Endodermal cell (in vitro differentiated cells): ENCODE measurements around the gene CNOT4. TPM values are rescaled to one million over a fixed set of nuclear protein-coding genes. Genes with fewer than 3 reads are reported as not detected.

Experiments
- DNase-seq: peaks from one replicate; pipeline ENCODE4 v3.0.0-alpha.2; 2017
- H3K27ac ChIP-seq: 2 replicates; pipeline ENCODE4 v1.5.1; 2013; ENCODE audit warnings: mild to moderate bottlenecking, low read depth, low read length, moderate library complexity
- H3K27me3 ChIP-seq: 2 replicates; pipeline ENCODE4 v1.6.1; 2013; ENCODE audit warnings: mild to moderate bottlenecking, low read length, moderate library complexity; ENCODE audit not compliant: insufficient read depth, control insufficient read depth, poor library complexity, severe bottlenecking
- H3K36me3 ChIP-seq: 2 replicates; pipeline ENCODE4 v1.7.0; 2013; ENCODE audit warnings: mild to moderate bottlenecking, low read length, moderate library complexity; ENCODE audit not compliant: control insufficient read depth, insufficient read depth
- H3K4me1 ChIP-seq: one replicate; pipeline ENCODE4 v1.7.0; 2013; ENCODE audit warnings: low read length; ENCODE audit not compliant: control insufficient read depth, insufficient read depth
- H3K4me3 ChIP-seq: 2 replicates; pipeline ENCODE4 v1.5.1; 2013; ENCODE audit warnings: mild to moderate bottlenecking, low read length, moderate library complexity
- H3K9ac ChIP-seq: 2 replicates; pipeline ENCODE4 v1.6.1; 2013; ENCODE audit warnings: mild to moderate bottlenecking, low read length, moderate library complexity; ENCODE audit not compliant: poor library complexity, severe bottlenecking; ENCODE audit errors: extremely low read depth
- H3K9me3 ChIP-seq: 2 replicates; pipeline ENCODE4 v1.6.1; 2013; ENCODE audit warnings: mild to moderate bottlenecking, low read length, moderate library complexity; ENCODE audit not compliant: control insufficient read depth
- H3K27ac Mint-ChIP-seq: 2 replicates; pipeline ENCODE4 v1.8.0; 2020; ENCODE audit warnings: mixed read lengths
- H3K27me3 Mint-ChIP-seq: 2 replicates; pipeline ENCODE4 v1.8.0; 2021; ENCODE audit warnings: mild to moderate bottlenecking, mixed read lengths; ENCODE audit not compliant: insufficient read depth
- H3K36me3 Mint-ChIP-seq: 2 replicates; pipeline ENCODE4 v1.8.0; 2020; ENCODE audit warnings: low read depth, mixed read lengths
- H3K4me1 Mint-ChIP-seq: 2 replicates; pipeline ENCODE4 v1.8.0; 2020; ENCODE audit warnings: mixed read lengths
- H3K4me3 Mint-ChIP-seq: 2 replicates; pipeline ENCODE4 v1.8.0; 2020; ENCODE audit warnings: mild to moderate bottlenecking, moderate library complexity, mixed read lengths
- H3K9me3 Mint-ChIP-seq: 2 replicates; pipeline ENCODE4 v1.8.0; 2020; ENCODE audit warnings: mild to moderate bottlenecking, mixed read lengths
- WGBS, 2 experiments: methylation state at CpG; one replicate each; pipeline versions ENCODE4 v1.1.5 to v1.1.7; 2013; ENCODE audit warnings: missing lambda C conversion rate in 2 of 2, mixed read lengths in 1 of 2; ENCODE audit not compliant: insufficient coverage in 1 of 2, insufficient read length in 1 of 2; 5-methylcytosine and 5-hydroxymethylcytosine counted together
- total RNA-seq, 2 donors: library from RNA; stranded (reverse); fragmentation: NEBNext Ultra II Directional in 1 of 2; extraction: Animal tissue kit (Norgen Biotek cat#: 25700) in 1 of 2; gene quantifications; 2 replicates in 1 of 2; 3 replicates in 1 of 2; pipeline ENCODE4 v1.2.1, GENCODE V29; 2021
- TF ChIP-seq, protein P1 (sequence below): fragments of 200-600 bp; sonication (generic); conservative IDR thresholded peaks from 2 replicates; pipeline ENCODE4 v1.5.0; 2021; ENCODE audit warnings: antibody characterized with exemption, mild to moderate bottlenecking

Gene CNOT4
- total RNA-seq, 2 donors from 2014 or later, result 22.7 to 23.8 TPM

- Histone ChIP-seq H3K4me1 (peaks cover 16% of the 10 kb centered on the region), H3K9ac (no peak overlapping the region), H3K9me3 (no peaks in the 10 kb centered on the region), H3K36me3 (no peaks in the 10 kb centered on the region), H3K4me3 (no peak overlapping the region), H3K27me3 (no peaks in the 10 kb centered on the region), H3K27ac (no peak overlapping the region)
- Mint-ChIP-seq H3K4me1 (peaks cover 18% of the 10 kb centered on the region), H3K27ac (no peak overlapping the region), H3K36me3 (no peaks in the 10 kb centered on the region), H3K4me3 (no peak overlapping the region), H3K9me3 (no peaks in the 10 kb centered on the region), H3K27me3 (no peaks in the 10 kb centered on the region)
- 96% methylated on average over 3 to 5 of the region's 5 CpGs for WGBS, 2 experiments
- TF ChIP-seq, protein P1, sequence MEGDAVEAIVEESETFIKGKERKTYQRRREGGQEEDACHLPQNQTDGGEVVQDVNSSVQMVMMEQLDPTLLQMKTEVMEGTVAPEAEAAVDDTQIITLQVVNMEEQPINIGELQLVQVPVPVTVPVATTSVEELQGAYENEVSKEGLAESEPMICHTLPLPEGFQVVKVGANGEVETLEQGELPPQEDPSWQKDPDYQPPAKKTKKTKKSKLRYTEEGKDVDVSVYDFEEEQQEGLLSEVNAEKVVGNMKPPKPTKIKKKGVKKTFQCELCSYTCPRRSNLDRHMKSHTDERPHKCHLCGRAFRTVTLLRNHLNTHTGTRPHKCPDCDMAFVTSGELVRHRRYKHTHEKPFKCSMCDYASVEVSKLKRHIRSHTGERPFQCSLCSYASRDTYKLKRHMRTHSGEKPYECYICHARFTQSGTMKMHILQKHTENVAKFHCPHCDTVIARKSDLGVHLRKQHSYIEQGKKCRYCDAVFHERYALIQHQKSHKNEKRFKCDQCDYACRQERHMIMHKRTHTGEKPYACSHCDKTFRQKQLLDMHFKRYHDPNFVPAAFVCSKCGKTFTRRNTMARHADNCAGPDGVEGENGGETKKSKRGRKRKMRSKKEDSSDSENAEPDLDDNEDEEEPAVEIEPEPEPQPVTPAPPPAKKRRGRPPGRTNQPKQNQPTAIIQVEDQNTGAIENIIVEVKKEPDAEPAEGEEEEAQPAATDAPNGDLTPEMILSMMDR, result no peak
- no peak for DNase-seq
Measured at GRCh38 chr7:135375908-135376699, 133.8 kb downstream of the CNOT4 start.

DNA sequence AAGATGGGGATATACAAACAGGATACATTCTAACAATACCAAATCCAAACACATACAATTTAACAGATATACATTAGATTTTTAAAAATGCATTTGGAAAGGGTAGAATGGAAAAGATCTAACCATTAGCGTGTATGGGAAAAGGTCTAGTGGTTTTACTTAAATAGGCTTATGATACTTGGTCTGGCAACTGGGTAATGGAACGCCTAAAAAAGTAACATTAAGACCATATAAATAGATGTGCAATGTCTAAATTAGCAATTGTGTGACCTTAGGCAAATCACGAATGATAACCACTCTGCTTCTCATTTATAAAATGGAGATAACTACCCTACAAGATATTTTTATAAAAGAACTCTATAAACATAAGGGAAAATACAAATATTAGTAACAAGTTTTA is 135.2 kb downstream of the CNOT4 start:
- no peaks in the 10 kb centered on the region for H3K9me3 Mint-ChIP-seq
- TF ChIP-seq, protein P1, result no peak

GRCh38 chr7:135372222-135372621 is 137.7 kb downstream of the CNOT4 start:
- no peaks in the 10 kb centered on the region for H3K4me1 ChIP-seq

More for the DNA sequence above, 135.2 kb downstream of the CNOT4 start:
- Histone ChIP-seq H3K27me3 (no peaks in the 10 kb centered on the region), H3K4me3 (no peak overlapping the region), H3K9ac (no peak overlapping the region), H3K27ac (no peak overlapping the region), H3K36me3 (no peaks in the 10 kb centered on the region), H3K4me1 (peaks cover 5% of the 10 kb centered on the region), H3K9me3 (no peaks in the 10 kb centered on the region)
- no peak overlapping the region for H3K27ac Mint-ChIP-seq
- H3K4me1 Mint-ChIP-seq, result peaks cover 5% of the 10 kb centered on the region
- no peaks in the 10 kb centered on the region for H3K36me3 Mint-ChIP-seq
- no peaks in the 10 kb centered on the region for H3K27me3 Mint-ChIP-seq
- WGBS, 2 experiments, result 93 to 100% methylated on average over 1 to 2 of the region's 3 CpGs
- DNase-seq, result no peak
- H3K4me3 Mint-ChIP-seq, result no peak overlapping the region

More at GRCh38 chr7:135372222-135372621, 137.7 kb downstream of the CNOT4 start:
- Mint-ChIP-seq H3K9me3 (no peaks in the 10 kb centered on the region), H3K36me3 (no peaks in the 10 kb centered on the region), H3K27me3 (no peaks in the 10 kb centered on the region), H3K4me3 (no peak overlapping the region), H3K4me1 (no peaks in the 10 kb centered on the region), H3K27ac (no peak overlapping the region)
- WGBS, 2 experiments, result 93 to 94% methylated on average over 9 to 10 of the region's 10 CpGs
- H3K27me3 ChIP-seq, result no peaks in the 10 kb centered on the region
- no peaks in the 10 kb centered on the region for H3K9me3 ChIP-seq
- H3K9ac ChIP-seq, result no peak overlapping the region
- DNase-seq, result no peak
- no peak overlapping the region for H3K27ac ChIP-seq
- H3K4me3 ChIP-seq, result no peak overlapping the region
- H3K36me3 ChIP-seq, result no peaks in the 10 kb centered on the region
- TF ChIP-seq, protein P1, result no peak
